ENCODE results near the gene GOLGA3. TPM values are rescaled to one million over a fixed set of nuclear protein-coding genes. Genes with fewer than 3 reads are reported as not detected.

The GOLGA3 gene
- total RNA-seq, 1 donor from 2014 or later: 62.0 TPM

DNA sequence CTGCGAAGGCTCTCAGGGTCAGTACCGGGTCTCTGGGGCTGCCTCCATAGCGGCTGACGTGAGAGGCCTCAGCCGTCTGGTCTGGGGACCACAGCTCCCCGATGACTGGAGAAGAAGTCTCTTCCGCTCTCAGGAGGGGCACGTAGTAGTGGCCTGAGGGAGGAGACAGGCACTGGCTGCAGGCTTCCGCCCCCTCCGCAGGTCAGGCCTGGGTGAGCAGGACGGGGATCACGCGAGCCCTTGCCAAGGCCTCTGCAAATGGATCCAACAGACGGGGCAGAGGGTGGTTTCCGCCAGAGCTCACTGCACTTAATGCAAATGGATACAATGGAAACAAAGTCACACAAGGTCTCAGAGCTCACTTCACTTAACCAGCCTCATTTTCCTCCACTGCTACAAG, 91.8 kb downstream of the GOLGA3 start:
- DNase-seq (ENCODE audit: extremely low spot score, unreplicated experiment): no peak
- H3K4me1 Mint-ChIP-seq (ENCODE audit: unreplicated experiment): peaks cover 8% of the 10 kb centered on the region
- TF ChIP-seq, protein P1, sequence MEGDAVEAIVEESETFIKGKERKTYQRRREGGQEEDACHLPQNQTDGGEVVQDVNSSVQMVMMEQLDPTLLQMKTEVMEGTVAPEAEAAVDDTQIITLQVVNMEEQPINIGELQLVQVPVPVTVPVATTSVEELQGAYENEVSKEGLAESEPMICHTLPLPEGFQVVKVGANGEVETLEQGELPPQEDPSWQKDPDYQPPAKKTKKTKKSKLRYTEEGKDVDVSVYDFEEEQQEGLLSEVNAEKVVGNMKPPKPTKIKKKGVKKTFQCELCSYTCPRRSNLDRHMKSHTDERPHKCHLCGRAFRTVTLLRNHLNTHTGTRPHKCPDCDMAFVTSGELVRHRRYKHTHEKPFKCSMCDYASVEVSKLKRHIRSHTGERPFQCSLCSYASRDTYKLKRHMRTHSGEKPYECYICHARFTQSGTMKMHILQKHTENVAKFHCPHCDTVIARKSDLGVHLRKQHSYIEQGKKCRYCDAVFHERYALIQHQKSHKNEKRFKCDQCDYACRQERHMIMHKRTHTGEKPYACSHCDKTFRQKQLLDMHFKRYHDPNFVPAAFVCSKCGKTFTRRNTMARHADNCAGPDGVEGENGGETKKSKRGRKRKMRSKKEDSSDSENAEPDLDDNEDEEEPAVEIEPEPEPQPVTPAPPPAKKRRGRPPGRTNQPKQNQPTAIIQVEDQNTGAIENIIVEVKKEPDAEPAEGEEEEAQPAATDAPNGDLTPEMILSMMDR (conservative IDR thresholded peaks at IDR 0.05): no peak

DNA sequence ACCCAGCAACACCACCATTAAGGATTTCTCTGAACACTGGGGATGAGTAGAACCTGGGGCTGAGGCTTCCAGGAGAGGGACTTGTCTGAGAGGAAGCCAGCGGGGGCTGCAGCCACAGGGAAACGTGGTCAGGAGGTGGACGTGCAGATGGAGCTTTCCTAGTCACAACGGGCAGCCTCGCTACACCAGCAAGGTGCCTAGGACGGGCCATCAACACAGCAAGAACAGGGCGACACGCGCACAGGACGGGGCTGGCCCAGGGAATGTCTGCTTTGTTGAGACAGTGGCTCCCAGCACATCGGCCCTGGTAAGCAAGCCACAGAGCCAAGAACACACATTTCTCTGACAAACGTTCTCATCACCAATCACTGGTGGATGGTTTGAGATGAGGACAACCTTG, 92.3 kb downstream of the GOLGA3 start:
- TF ChIP-seq, protein P1 (conservative IDR thresholded peaks at IDR 0.05): no peak
- Mint-ChIP-seq H3K4me1 (ENCODE audit: unreplicated experiment) (peaks cover 8% of the 10 kb centered on the region), H3K27ac (no peak overlapping the region), H3K36me3 (peaks cover 32% of the 10 kb centered on the region), H3K4me3 (no peak overlapping the region), H3K9me3 (no peaks in the 10 kb centered on the region), H3K27me3 (no peaks in the 10 kb centered on the region)
- no peak for DNase-seq (ENCODE audit: extremely low spot score, unreplicated experiment)

More for the DNA sequence above, 91.8 kb downstream of the GOLGA3 start:
- Mint-ChIP-seq H3K4me3 (no peak overlapping the region), H3K9me3 (no peaks in the 10 kb centered on the region), H3K36me3 (peaks cover 27% of the 10 kb centered on the region), H3K27me3 (no peaks in the 10 kb centered on the region), H3K27ac (no peak overlapping the region)

DNA sequence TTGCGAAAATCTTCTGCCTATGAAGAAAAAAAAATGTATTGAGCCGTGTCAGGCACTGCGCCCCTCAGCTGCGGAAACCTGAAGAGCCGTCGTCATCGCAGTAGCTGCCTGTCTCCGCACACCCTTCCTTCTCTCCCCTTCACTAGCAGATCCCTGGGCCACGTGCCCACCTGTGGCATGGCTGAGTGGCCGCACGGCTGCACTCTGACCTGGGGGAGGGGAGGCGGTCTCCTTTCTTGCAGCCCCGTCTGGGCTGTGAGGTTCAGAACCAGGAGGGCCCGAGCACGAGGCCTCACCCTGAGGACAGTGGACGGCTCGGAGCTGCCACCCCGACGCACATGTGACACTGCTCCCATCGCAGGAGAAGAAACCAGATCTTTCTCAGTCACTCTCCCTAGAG, 93.2 kb downstream of the GOLGA3 start:
- H3K9me3 Mint-ChIP-seq: no peaks in the 10 kb centered on the region
- no peak overlapping the region for H3K27ac Mint-ChIP-seq
- no peak overlapping the region for H3K4me3 Mint-ChIP-seq
- H3K27me3 Mint-ChIP-seq: no peaks in the 10 kb centered on the region
- DNase-seq (ENCODE audit: extremely low spot score, unreplicated experiment): no peak
- H3K4me1 Mint-ChIP-seq (ENCODE audit: unreplicated experiment): peaks cover 8% of the 10 kb centered on the region
- TF ChIP-seq, protein P1 (conservative IDR thresholded peaks at IDR 0.05): no peak
- peaks cover 36% of the 10 kb centered on the region for H3K36me3 Mint-ChIP-seq

DNA sequence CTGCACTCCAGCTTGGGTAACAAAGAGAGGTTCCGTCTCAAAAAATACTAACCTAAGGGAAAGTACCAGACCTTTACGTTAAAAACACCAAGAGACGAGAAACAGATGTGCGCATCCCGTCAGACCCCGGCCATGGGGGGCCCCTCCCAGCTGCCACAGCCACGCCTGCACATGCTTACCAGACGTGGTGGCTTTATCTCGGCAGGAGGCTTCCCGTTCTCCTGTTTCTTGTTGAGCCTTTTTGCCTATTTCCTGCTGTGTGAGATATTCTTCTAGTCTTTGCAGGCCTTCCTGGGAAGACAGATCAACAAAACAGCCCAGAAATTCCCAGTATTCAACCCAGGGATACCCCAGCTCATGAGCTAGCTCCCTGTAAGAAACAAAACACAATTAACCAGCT, 94.5 kb downstream of the GOLGA3 start:
- no peak overlapping the region for H3K27ac Mint-ChIP-seq
- no peak for DNase-seq (ENCODE audit: extremely low spot score, unreplicated experiment)
- peaks cover 41% of the 10 kb centered on the region for H3K36me3 Mint-ChIP-seq
- H3K9me3 Mint-ChIP-seq: no peaks in the 10 kb centered on the region
- no peaks in the 10 kb centered on the region for H3K27me3 Mint-ChIP-seq
- H3K4me1 Mint-ChIP-seq (ENCODE audit: unreplicated experiment): peaks cover 16% of the 10 kb centered on the region
- H3K4me3 Mint-ChIP-seq: no peak overlapping the region
- TF ChIP-seq, protein P1 (conservative IDR thresholded peaks at IDR 0.05): no peak

DNA sequence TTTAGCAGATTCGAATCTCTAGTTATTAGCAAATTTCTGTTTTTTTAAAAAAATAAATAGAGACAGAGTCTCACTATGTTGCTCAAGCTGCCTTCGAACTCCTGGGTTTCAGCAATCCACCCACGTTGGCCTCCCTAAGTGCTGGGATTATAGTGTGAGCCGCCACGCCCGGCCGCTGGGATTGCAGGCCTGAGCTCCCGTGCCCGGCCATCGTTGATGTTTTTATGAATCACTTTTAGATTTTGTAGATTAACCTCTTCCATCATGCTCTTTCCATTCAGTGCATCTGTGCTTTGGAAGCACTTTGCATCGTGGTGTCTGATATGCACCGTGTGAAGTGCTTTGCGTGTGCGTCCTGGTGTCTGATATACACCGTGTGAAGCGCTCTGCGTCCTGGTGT, 97.1 kb downstream of the GOLGA3 start:
- DNase-seq (ENCODE audit: extremely low spot score, unreplicated experiment): no peak
- Mint-ChIP-seq H3K36me3 (peaks cover 36% of the 10 kb centered on the region), H3K4me1 (ENCODE audit: unreplicated experiment) (peaks cover 16% of the 10 kb centered on the region), H3K9me3 (no peaks in the 10 kb centered on the region), H3K4me3 (no peak overlapping the region), H3K27me3 (no peaks in the 10 kb centered on the region), H3K27ac (no peak overlapping the region)
- TF ChIP-seq, protein P1 (conservative IDR thresholded peaks at IDR 0.05): no peak

DNA sequence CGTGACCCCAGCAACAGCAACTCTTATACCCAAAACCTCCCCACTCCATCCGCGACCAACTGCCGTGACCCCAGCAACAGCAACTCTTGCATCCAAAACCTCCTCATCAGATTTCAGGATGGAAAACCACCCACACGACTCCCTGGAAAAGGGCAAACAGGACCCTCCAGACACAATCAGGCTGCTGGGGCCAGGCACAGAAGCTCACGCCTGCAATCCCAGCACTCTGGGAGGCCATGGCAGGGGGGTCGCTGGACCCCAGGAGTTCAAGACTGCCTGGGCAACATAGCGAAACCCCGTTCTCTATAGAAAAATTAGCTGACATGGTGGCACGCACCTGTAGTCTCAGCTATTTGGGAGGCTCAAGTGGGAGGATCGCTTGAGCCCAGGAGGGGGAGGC, 98.3 kb downstream of the GOLGA3 start:
- peaks cover 16% of the 10 kb centered on the region for H3K4me1 Mint-ChIP-seq (ENCODE audit: unreplicated experiment)
- H3K4me3 Mint-ChIP-seq: no peak overlapping the region
- no peaks in the 10 kb centered on the region for H3K9me3 Mint-ChIP-seq
- no peaks in the 10 kb centered on the region for H3K27me3 Mint-ChIP-seq
- no peak overlapping the region for H3K27ac Mint-ChIP-seq
- H3K36me3 Mint-ChIP-seq: peaks cover 45% of the 10 kb centered on the region
- TF ChIP-seq, protein P1 (conservative IDR thresholded peaks at IDR 0.05): no peak
- DNase-seq (ENCODE audit: extremely low spot score, unreplicated experiment): no peak
